ENCODE data around the gene TMEM220. TPM values are rescaled to one million over a fixed set of nuclear protein-coding genes. Genes with fewer than 3 reads are reported as not detected.

Gene TMEM220
- total RNA-seq, 4 donors from 2014 or later, result 4.5 to 12.1 (median 9.4) TPM

DNA sequence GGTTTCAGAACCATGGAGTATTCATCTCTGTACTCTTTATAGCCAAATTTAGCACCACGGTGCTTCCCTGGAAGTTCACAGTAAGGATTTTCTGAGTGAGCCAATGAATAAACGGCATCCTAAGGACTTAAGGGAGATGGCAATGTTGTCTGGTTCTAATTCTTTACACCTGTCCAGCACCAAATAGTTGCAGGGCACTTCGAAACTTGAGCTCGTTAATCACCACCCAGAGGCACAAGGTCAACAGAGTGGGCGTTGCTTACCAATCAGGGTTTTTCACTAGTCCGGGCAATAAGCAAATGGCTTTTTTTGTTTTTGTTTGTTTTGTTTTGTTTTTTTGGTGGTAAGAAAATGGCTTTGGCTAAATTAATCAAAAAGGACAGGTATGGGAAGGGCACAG is 28.2 kb upstream of the TMEM220 start:
- Histone ChIP-seq H3K27ac (no peak overlapping the region), H3K36me3 (no peaks in the 10 kb centered on the region), H3K27me3 (no peaks in the 10 kb centered on the region), H3K9me3 (no peaks in the 10 kb centered on the region), H3K4me3 (no peak overlapping the region), H3K4me1 (peaks cover 6% of the 10 kb centered on the region)
- DNase-seq (ENCODE audit: low spot score in 2 of 2), result no peak
- TF ChIP-seq POLR2A (IDR thresholded peaks at IDR 0.05) (no peak), POLR2AphosphoS5 (IDR thresholded peaks at IDR 0.05) (no peak), EP300 (IDR thresholded peaks at IDR 0.05) (no peak)
- TF ChIP-seq, protein P1, sequence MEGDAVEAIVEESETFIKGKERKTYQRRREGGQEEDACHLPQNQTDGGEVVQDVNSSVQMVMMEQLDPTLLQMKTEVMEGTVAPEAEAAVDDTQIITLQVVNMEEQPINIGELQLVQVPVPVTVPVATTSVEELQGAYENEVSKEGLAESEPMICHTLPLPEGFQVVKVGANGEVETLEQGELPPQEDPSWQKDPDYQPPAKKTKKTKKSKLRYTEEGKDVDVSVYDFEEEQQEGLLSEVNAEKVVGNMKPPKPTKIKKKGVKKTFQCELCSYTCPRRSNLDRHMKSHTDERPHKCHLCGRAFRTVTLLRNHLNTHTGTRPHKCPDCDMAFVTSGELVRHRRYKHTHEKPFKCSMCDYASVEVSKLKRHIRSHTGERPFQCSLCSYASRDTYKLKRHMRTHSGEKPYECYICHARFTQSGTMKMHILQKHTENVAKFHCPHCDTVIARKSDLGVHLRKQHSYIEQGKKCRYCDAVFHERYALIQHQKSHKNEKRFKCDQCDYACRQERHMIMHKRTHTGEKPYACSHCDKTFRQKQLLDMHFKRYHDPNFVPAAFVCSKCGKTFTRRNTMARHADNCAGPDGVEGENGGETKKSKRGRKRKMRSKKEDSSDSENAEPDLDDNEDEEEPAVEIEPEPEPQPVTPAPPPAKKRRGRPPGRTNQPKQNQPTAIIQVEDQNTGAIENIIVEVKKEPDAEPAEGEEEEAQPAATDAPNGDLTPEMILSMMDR (IDR thresholded peaks at IDR 0.05), result no peak
- WGBS, result 92% methylated on average over 6 of the region's 6 CpGs

- DNase-seq (ENCODE audit: low spot score in 2 of 2), result no peak
- H3K27ac ChIP-seq, result no peak overlapping the region
- no peak overlapping the region for H3K4me3 ChIP-seq
- H3K9me3 ChIP-seq, result no peaks in the 10 kb centered on the region
- H3K4me1 ChIP-seq, result peaks cover 6% of the 10 kb centered on the region
- no peaks in the 10 kb centered on the region for H3K36me3 ChIP-seq
- no peak for TF ChIP-seq POLR2AphosphoS5 (IDR thresholded peaks at IDR 0.05)
- TF ChIP-seq EP300 (IDR thresholded peaks at IDR 0.05), result no peak
- TF ChIP-seq, protein P1 (IDR thresholded peaks at IDR 0.05), result no peak
- no peak for TF ChIP-seq POLR2A (IDR thresholded peaks at IDR 0.05)
- WGBS, result 83% methylated on average over 2 of the region's 2 CpGs
- H3K27me3 ChIP-seq, result no peaks in the 10 kb centered on the region
Observed at GRCh38 chr17:10757647-10758046, 27.8 kb upstream of the TMEM220 start.

DNA sequence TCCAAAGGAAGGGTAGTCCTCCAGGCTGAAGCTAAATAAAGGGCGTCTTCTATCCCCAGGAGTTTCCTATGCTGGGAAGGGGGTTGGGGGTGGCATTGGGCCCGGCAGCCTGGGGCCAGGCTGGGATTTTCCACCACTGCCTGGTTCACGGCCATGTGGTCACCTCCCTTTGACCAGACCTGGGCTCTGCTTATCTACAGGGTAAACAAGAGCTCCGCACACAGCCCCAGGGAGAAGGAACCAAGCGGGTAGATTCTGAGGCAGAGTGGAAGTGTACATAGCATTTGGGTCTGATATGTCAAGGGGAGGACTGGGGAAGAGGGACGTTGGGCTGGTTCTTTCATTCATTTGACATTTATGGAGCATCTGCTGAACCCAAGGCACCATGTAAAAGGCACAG is 27.2 kb upstream of the TMEM220 start:
- Histone ChIP-seq H3K27ac (no peak overlapping the region), H3K4me3 (no peak overlapping the region), H3K27me3 (no peaks in the 10 kb centered on the region), H3K4me1 (peaks cover 6% of the 10 kb centered on the region), H3K9me3 (no peaks in the 10 kb centered on the region), H3K36me3 (no peaks in the 10 kb centered on the region)
- no peak for DNase-seq (ENCODE audit: low spot score in 2 of 2)
- WGBS, result 74% methylated on average over 5 of the region's 6 CpGs
- TF ChIP-seq POLR2AphosphoS5 (IDR thresholded peaks at IDR 0.05), result no peak
- TF ChIP-seq, protein P1 (IDR thresholded peaks at IDR 0.05), result no peak
- TF ChIP-seq POLR2A (IDR thresholded peaks at IDR 0.05), result no peak
- no peak for TF ChIP-seq EP300 (IDR thresholded peaks at IDR 0.05)

GRCh38 chr17:10756619-10757018 is 26.8 kb upstream of the TMEM220 start:
- TF ChIP-seq EP300 (IDR thresholded peaks at IDR 0.05) (no peak), POLR2A (IDR thresholded peaks at IDR 0.05) (no peak), POLR2AphosphoS5 (IDR thresholded peaks at IDR 0.05) (no peak)
- TF ChIP-seq, protein P1 (IDR thresholded peaks at IDR 0.05), result no peak
- Histone ChIP-seq H3K27ac (no peak overlapping the region), H3K4me1 (peaks cover 6% of the 10 kb centered on the region), H3K27me3 (no peaks in the 10 kb centered on the region), H3K4me3 (no peak overlapping the region), H3K9me3 (no peaks in the 10 kb centered on the region), H3K36me3 (no peaks in the 10 kb centered on the region)
- 68% methylated on average over 2 of the region's 2 CpGs for WGBS
- no peak for DNase-seq (ENCODE audit: low spot score in 2 of 2)

GRCh38 chr17:10756185-10756584 is 26.4 kb upstream of the TMEM220 start:
- WGBS, result 50% methylated on average over 1 of the region's 1 CpG
- no peak overlapping the region for H3K4me3 ChIP-seq
- no peak overlapping the region for H3K27ac ChIP-seq
- H3K27me3 ChIP-seq, result no peaks in the 10 kb centered on the region
- DNase-seq (ENCODE audit: low spot score in 2 of 2), result no peak
- H3K36me3 ChIP-seq, result no peaks in the 10 kb centered on the region
- peaks cover 6% of the 10 kb centered on the region for H3K4me1 ChIP-seq
- no peak for TF ChIP-seq EP300 (IDR thresholded peaks at IDR 0.05)
- no peak for TF ChIP-seq POLR2A (IDR thresholded peaks at IDR 0.05)
- TF ChIP-seq, protein P1 (IDR thresholded peaks at IDR 0.05), result no peak
- no peaks in the 10 kb centered on the region for H3K9me3 ChIP-seq
